Small intestine (tissue), 7 donors: ENCODE results near the gene SACS. TPM values are rescaled to one million over a fixed set of nuclear protein-coding genes. Genes with fewer than 3 reads are reported as not detected.

Source experiments
- DNase-seq, 2 donors: peaks; one replicate each; pipeline versions ENCODE4 v3.0.0 to v3.0.0-alpha.2; 2013
- FAIRE-seq: peaks from 2 replicates; lab custom pipeline; 2012; peaks lifted over from hg19 to GRCh38; lab: Jason Lieb, UNC
- H3K27ac ChIP-seq, 3 donors: one replicate each; pipeline ENCODE4 v1.5.1; 2013; ENCODE audit warnings: low read length in 2 of 3, mild to moderate bottlenecking in 2 of 3, control low read depth in 1 of 3, inconsistent platforms in 1 of 3, low read depth in 1 of 3, moderate library complexity in 1 of 3
- H3K27me3 ChIP-seq, 3 donors: one replicate each; pipeline ENCODE4 v1.6.1; 2013; ENCODE audit warnings: low read length in 3 of 3, inconsistent platforms in 1 of 3; ENCODE audit not compliant: control insufficient read depth in 3 of 3, insufficient read depth in 3 of 3
- H3K36me3 ChIP-seq, 3 donors: one replicate each; pipeline ENCODE4 v1.6.1; 2013; ENCODE audit warnings: low read length in 3 of 3, inconsistent platforms in 1 of 3, low read depth in 1 of 3, mild to moderate bottlenecking in 1 of 3, moderate library complexity in 1 of 3; ENCODE audit not compliant: control insufficient read depth in 3 of 3, insufficient read depth in 2 of 3
- H3K4me1 ChIP-seq, 3 donors: one replicate each; pipeline ENCODE4 v1.6.1; 2013; ENCODE audit warnings: low read length in 2 of 3, inconsistent platforms in 1 of 3, low read depth in 1 of 3, mild to moderate bottlenecking in 1 of 3, moderate library complexity in 1 of 3; ENCODE audit not compliant: control insufficient read depth in 3 of 3, insufficient read depth in 2 of 3
- H3K4me3 ChIP-seq, 3 donors: one replicate each; pipeline ENCODE4 v1.5.1; 2013; ENCODE audit warnings: low read length in 3 of 3, control low read depth in 1 of 3, inconsistent platforms in 1 of 3, low read depth in 1 of 3, mild to moderate bottlenecking in 1 of 3, moderate library complexity in 1 of 3
- H3K9me3 ChIP-seq, 2 donors: one replicate each; pipeline ENCODE4 v1.6.1; 2013; ENCODE audit warnings: low read depth in 1 of 2, low read length in 1 of 2; ENCODE audit not compliant: control insufficient read depth in 2 of 2, insufficient read depth in 1 of 2
- whole genome bisulfite sequencing, 3 donors: extraction: QIAGEN DNeasy Blood & Tissue Kit; methylation state at CpG; one replicate each; pipeline ENCODE4 v1.1.7; 2013; 5-methylcytosine and 5-hydroxymethylcytosine counted together
- polyA plus RNA-seq, 4 donors: library from polyadenylated mRNA; stranded (reverse) in 3 of 4; unstranded in 1 of 4; fragments of 200-250 nt in 3 of 4; fragments of 120-200 nt in 1 of 4; gene quantifications; one replicate each; pipeline versions ENCODE4 v1.2.1 to v1.2.3, GENCODE V29; 2013
- donor health status: healthy with polysubstance abuse.
- donor health status: control.
- donor health status: control.
- donor health status: Bipolar disorder and iron deficiency.
- donor health status: healthy.

SACS gene
- polyA plus RNA-seq, 4 donors = 0.67 to 2.7 (median 1.1) TPM

DNA sequence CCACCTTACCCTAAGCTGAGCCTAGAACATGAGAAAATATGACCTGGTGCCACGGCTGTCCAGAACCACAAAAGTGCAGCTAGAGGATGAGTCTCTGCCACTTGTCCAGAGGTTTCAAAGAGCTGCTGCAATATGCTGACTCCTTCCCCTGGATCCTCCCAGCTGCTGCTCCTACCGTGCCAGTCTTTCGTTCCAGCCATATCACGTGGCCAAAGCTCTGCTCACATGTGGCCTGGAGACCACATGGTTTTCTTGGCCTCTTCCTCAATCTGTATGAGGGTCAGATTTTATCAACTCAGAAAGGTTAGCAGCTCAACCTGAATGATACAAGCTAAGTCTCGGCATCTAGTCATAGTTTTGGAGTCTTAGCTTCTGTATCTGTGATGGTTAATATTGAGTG lies 3.2 kb upstream of the SACS start:
- Histone ChIP-seq H3K36me3 (no peaks in the 10 kb centered on the region), H3K4me1 (no peaks in the 10 kb centered on the region), H3K9me3 (no peaks in the 10 kb centered on the region), H3K27me3 (peaks cover 2 to 9% (median 2%) of the 10 kb centered on the region in 3 donors), H3K4me3 (no peak overlapping the region), H3K27ac (no peak overlapping the region)
- DNase-seq (no peak), FAIRE-seq (no peak)
- 79 to 85% (median 85%) methylated on average over 5 of the region's 5 CpGs for WGBS, 3 donors

DNA sequence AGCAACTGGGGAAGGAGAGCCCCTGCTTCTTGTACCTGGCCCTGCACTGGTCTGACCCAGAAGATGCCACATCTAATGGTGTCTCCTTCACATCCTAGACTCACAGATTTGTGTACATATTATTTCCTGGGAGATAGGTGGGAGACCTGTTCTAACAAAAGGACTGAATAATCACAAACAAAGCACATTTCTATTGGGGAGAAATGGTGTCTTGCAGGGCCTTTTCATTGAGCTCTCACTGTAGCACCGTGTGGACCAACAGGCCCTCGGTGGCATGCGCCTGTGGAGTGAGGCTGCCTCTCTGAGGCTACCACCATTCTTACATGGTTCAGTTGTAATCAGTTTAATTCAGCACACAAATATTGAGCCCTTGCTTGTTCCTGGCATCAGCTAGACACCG lies 989 bp upstream of the SACS start:
- Histone ChIP-seq H3K27me3 (peaks cover 2 to 9% (median 2%) of the 10 kb centered on the region in 3 donors), H3K9me3 (no peaks in the 10 kb centered on the region), H3K4me1 (no peaks in the 10 kb centered on the region), H3K36me3 (no peaks in the 10 kb centered on the region), H3K4me3 (no peak overlapping the region), H3K27ac (no peak overlapping the region)
- FAIRE-seq = no peak
- 79 to 83% (median 83%) methylated on average over 4 of the region's 4 CpGs for WGBS, 3 donors
- DNase-seq = no peak

DNA sequence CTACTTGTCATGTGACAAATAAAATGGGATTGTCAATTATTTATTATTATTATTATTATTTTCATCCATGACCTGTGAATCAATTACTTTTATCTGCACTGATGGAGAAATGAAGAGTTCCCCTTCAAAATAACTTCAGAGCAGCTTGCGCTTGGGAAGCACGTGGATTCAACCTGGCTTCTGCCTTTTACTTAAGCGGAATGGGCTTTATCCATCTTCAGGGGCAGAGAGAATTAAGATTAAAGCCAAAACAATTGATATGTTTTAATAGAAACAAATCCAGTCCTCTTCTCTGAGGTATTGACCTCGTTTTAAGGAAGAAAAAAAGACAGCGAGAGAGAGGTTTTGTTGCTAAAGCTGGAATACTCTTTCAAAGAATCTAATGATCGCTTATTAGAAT lies 876 bp downstream of the SACS start:
- 46 to 54% (median 48%) methylated on average over 6 of the region's 6 CpGs for WGBS, 3 donors
- no peak overlapping the region for H3K27ac ChIP-seq
- no peak for DNase-seq
- no peaks in the 10 kb centered on the region for H3K4me1 ChIP-seq
- no peak for FAIRE-seq
- peak overlapping the region in 1 of 3 donors; percentile 52 for H3K4me3 ChIP-seq
- H3K9me3 ChIP-seq = no peaks in the 10 kb centered on the region
- H3K27me3 ChIP-seq = peaks cover 2 to 9% (median 2%) of the 10 kb centered on the region in 3 donors
- no peaks in the 10 kb centered on the region for H3K36me3 ChIP-seq

GRCh38 chr13:23430664-23431063 lies 2.8 kb downstream of the SACS start:
- 72 to 83% (median 75%) methylated on average over 5 of the region's 5 CpGs for WGBS, 3 donors
- FAIRE-seq (no peak), DNase-seq (no peak)
- Histone ChIP-seq H3K4me1 (no peaks in the 10 kb centered on the region), H3K4me3 (no peak overlapping the region), H3K27me3 (peaks cover 2 to 9% (median 2%) of the 10 kb centered on the region in 3 donors), H3K27ac (no peak overlapping the region), H3K9me3 (no peaks in the 10 kb centered on the region), H3K36me3 (no peaks in the 10 kb centered on the region)

DNA sequence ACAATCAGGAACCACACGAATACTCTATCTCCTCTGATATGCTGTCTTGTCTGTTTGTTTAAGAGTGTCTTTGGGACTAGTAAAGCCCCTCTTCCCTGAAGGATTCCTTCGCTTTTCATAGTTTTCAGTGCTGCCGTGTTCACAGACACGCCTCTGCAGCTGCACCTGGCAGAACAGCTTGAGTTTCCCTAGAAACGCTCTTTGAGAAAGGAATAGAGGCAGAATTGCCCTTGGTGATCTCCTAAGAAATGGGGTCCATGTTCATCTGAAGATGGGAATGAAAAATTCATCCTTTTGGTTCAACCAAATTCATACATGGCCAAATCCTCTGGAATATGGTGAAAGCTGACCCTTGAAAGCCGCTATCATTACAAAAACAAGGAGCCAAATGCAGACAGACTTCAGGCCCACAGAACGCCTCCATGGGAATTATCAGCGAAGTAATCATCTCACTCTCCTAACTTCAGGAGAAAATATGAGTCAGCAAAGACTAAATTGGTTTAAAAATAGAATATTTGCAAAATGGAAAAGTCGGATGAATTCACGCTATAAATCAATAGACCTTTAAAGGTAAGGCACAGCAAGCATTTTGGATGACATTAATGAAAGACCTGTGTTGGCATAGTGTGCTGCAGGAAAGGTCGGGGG lies 5.5 kb downstream of the SACS start:
- Histone ChIP-seq H3K27ac (no peak overlapping the region), H3K4me1 (no peaks in the 10 kb centered on the region), H3K9me3 (no peaks in the 10 kb centered on the region), H3K27me3 (peaks cover 0 to 2% (median under 1%) of the 10 kb centered on the region in 3 donors), H3K4me3 (no peak overlapping the region), H3K36me3 (no peaks in the 10 kb centered on the region)
- no peak for FAIRE-seq
- DNase-seq = no peak
- 45 to 65% (median 55%) methylated on average over 11 of the region's 11 CpGs for WGBS, 3 donors

DNA sequence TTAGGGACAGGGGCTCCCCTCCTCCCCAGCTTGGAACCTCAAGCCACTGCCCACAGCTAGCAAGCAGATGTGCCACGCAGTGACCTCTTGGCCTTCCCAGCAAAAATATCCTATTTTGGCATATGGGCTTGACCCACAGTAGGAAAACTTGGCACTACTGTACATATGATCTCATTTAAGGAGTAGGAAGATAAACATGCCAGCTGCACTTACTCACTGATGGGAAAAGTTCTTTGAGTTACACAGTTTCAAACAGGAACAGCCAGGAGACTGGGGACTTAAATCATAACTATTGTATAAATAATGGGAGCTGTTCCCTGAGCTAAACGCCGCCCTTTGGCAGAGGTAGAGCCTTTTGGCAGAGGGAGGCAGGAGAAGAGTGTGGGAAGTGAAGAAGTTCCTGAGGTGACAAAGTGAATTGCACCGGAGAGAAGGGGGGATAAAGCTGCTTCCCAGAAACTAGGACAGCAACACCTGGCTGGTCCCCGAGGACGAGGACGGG lies 6.1 kb downstream of the SACS start:
- 33 to 47% (median 40%) methylated on average over 7 of the region's 7 CpGs for WGBS, 3 donors
- H3K27me3 ChIP-seq = peaks cover 0 to 2% (median 0%) of the 10 kb centered on the region in 3 donors
- H3K36me3 ChIP-seq = no peaks in the 10 kb centered on the region
- no peaks in the 10 kb centered on the region for H3K9me3 ChIP-seq
- no peaks in the 10 kb centered on the region for H3K4me1 ChIP-seq
- H3K4me3 ChIP-seq = no peak overlapping the region
- DNase-seq (peak in 1 of 2 donors; percentile 11), FAIRE-seq (no peak)
- no peak overlapping the region for H3K27ac ChIP-seq

DNA sequence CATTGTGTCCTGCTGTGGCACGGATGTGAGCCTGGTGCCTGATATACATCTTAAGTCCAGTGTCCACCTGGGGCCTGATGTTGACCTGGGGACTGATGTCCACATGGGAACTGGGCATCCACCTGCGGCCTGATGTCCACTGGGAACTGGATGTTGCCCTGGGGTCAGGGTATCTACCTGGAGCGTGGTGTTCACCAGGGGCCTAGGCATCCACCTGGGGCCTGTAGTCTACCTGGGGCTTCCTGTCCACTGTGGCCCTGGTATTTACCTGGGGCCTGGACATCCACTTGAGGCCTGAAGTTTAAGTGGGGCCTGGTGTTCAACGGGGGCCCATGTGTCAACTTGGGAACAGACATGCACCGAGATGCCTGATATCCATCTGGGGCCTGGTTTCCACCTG lies 11.9 kb downstream of the SACS start:
- H3K36me3 ChIP-seq = no peaks in the 10 kb centered on the region
- H3K4me1 ChIP-seq = no peaks in the 10 kb centered on the region
- no peaks in the 10 kb centered on the region for H3K9me3 ChIP-seq
- FAIRE-seq = no peak
- H3K4me3 ChIP-seq = no peak overlapping the region
- H3K27me3 ChIP-seq = no peaks in the 10 kb centered on the region
- no peak overlapping the region for H3K27ac ChIP-seq
- DNase-seq = no peak
- WGBS, 3 donors = 92 to 95% (median 95%) methylated on average over 5 of the region's 5 CpGs

- no peaks in the 10 kb centered on the region for H3K27me3 ChIP-seq
- H3K4me1 ChIP-seq = no peaks in the 10 kb centered on the region
- FAIRE-seq (no peak), DNase-seq (no peak)
- 94 to 96% (median 96%) methylated on average over 31 to 33 of the region's 33 CpGs for WGBS, 3 donors
- H3K36me3 ChIP-seq = no peaks in the 10 kb centered on the region
- H3K9me3 ChIP-seq = no peaks in the 10 kb centered on the region
- no peak overlapping the region for H3K4me3 ChIP-seq
- no peak overlapping the region for H3K27ac ChIP-seq
Observed at GRCh38 chr13:23418776-23419683, 14.5 kb downstream of the SACS start.
